A549 (cell line): ENCODE measurements around the gene PACS2. TPM values are rescaled to one million over a fixed set of nuclear protein-coding genes. Genes with fewer than 3 reads are reported as not detected.
A peak's percentile ranks its signal among the peaks of the same experiment; 100 is the strongest.
"Not testable (repeated sequence)": the region's sequence is repeated elsewhere in the genome, so short reads cannot be mapped to it uniquely, and the experiment has no call there.

Experiments
- ATAC-seq, 2 experiments: fragments of 200-7000 bp in 1 of 2; fragments of >200 bp in 1 of 2; cut with Nextera tagmentation in 1 of 2; cut with Tn5 transposase in 1 of 2; 3 replicates each; pipeline versions ENCODE4 v1.8.0 to v1.9.1; 2018 to 2020; ENCODE audit warnings: mild to moderate bottlenecking in 1 of 2, moderate library complexity in 1 of 2
- CTCF ChIA-PET: fragments of 300-600 bp; sonication (Branson Sonifier 250); formaldehyde crosslinking; extraction: SDS; loops from one replicate; lab custom pipeline; 2021; ENCODE audit warnings: antibody characterized with exemption, inconsistent platforms; lab: Yijun Ruan, JAX
- POLR2A ChIA-PET: fragments of 350-600 bp; formaldehyde crosslinking; extraction: SDS; loops from one replicate; lab custom pipeline; 2021; ENCODE audit warnings: antibody characterized with exemption, inconsistent platforms; lab: Yijun Ruan, JAX
- DNase-seq, 2 experiments: peaks; one replicate each; pipeline versions ENCODE4 v3.0.0 to v3.0.0-alpha.2; 2011 to 2016; ENCODE audit warnings: low read depth in 1 of 2, low spot score in 1 of 2
- FAIRE-seq: peaks from 2 replicates; lab custom pipeline; 2011; peaks lifted over from hg19 to GRCh38; lab: Jason Lieb, UNC
- H3K27ac ChIP-seq, 2 experiments: fragments of >200 bp; sonication (Bioruptor Twin); formaldehyde crosslinking; 3 replicates each; pipeline ENCODE4 v1.5.1; 2016 to 2017
- H3K4me1 ChIP-seq: fragments of >200 bp; sonication (Bioruptor Twin); formaldehyde crosslinking; 3 replicates; pipeline ENCODE4 v1.6.1; 2016
- H3K4me2 ChIP-seq: fragments of >200 bp; sonication (Bioruptor Twin); formaldehyde crosslinking; 3 replicates; pipeline ENCODE4 v1.6.1; 2016
- H3K4me3 ChIP-seq: fragments of >200 bp; sonication (Bioruptor Twin); formaldehyde crosslinking; 3 replicates; pipeline ENCODE4 v1.5.1; 2016
- H3K9me3 ChIP-seq: fragments of >200 bp; sonication (Bioruptor Twin); formaldehyde crosslinking; 3 replicates; pipeline ENCODE4 v1.6.1; 2016
- BCL3 ChIP-seq: fragments of >200 bp; sonication (Bioruptor Twin); formaldehyde crosslinking; IDR thresholded peaks from 3 replicates; pipeline ENCODE4 v1.6.1; 2016
- BHLHE40 ChIP-seq: IDR thresholded peaks from 2 replicates; pipeline ENCODE4 v1.6.1; 2012; ENCODE audit warnings: low read depth, low read length, inconsistent platforms
- E2F6 ChIP-seq: IDR thresholded peaks from 2 replicates; pipeline ENCODE4 v1.6.1; 2012; ENCODE audit warnings: low read depth, borderline replicate concordance
- EHF ChIP-seq: fragments of 250-450 bp; sonication (Bioruptor Pico); IDR thresholded peaks from 2 replicates; pipeline ENCODE4 v1.5.0; 2020; ENCODE audit warnings: mild to moderate bottlenecking
- EHMT2 ChIP-seq: fragments of 200-600 bp; sonication (generic); IDR thresholded peaks from 2 replicates; pipeline ENCODE4 v1.6.1; 2016; ENCODE audit warnings: antibody characterized with exemption, low read depth, mild to moderate bottlenecking, moderate library complexity
- FOSL2 ChIP-seq, 2 experiments: fragments of 450-650 bp in 1 of 2; fragments of >200 bp in 1 of 2; sonication (Bioruptor Twin) in 1 of 2; formaldehyde crosslinking; IDR thresholded peaks; 2 replicates each; pipeline versions ENCODE4 v1.5.0 to v1.6.1; 2016 to 2020; ENCODE audit warnings: mild to moderate bottlenecking in 1 of 2, moderate library complexity in 1 of 2
- HEYL ChIP-seq: fragments of 250-450 bp; sonication (Bioruptor Pico); IDR thresholded peaks from 2 replicates; pipeline ENCODE4 v1.8.0; 2021; ENCODE audit warnings: mild to moderate bottlenecking, moderate library complexity
- HOXB5 ChIP-seq: fragments of 250-450 bp; sonication (Bioruptor Pico); IDR thresholded peaks from 2 replicates; pipeline ENCODE4 v1.5.0; 2020; ENCODE audit warnings: mild to moderate bottlenecking, moderate library complexity
- JUN ChIP-seq, 2 experiments: fragments of >200 bp; sonication (Bioruptor Twin); formaldehyde crosslinking; IDR thresholded peaks; 2 replicates in 1 of 2; 3 replicates in 1 of 2; pipeline ENCODE4 v1.6.1; 2016 to 2017
- KDM5A ChIP-seq: fragments of 200-600 bp; sonication (generic); IDR thresholded peaks from 2 replicates; pipeline ENCODE4 v1.6.1; 2016; ENCODE audit warnings: antibody characterized with exemption, mild to moderate bottlenecking
- MAFK ChIP-seq: fragments of 450-650 bp; IDR thresholded peaks from 2 replicates; pipeline ENCODE4 v1.6.1; 2014; ENCODE audit not compliant: partially characterized antibody
- NFE2L2 ChIP-seq: fragments of 150-350 bp; conservative IDR thresholded peaks from 2 replicates; pipeline ENCODE4 v1.6.1; 2014; ENCODE audit warnings: low read length
- NPAS2 ChIP-seq: fragments of 250-450 bp; sonication (Bioruptor Pico); IDR thresholded peaks from 2 replicates; pipeline ENCODE4 v1.8.0; 2022; ENCODE audit warnings: mild to moderate bottlenecking, moderate library complexity, borderline replicate concordance
- PHF8 ChIP-seq: fragments of 200-600 bp; sonication (generic); IDR thresholded peaks from 2 replicates; pipeline ENCODE4 v1.6.1; 2016; ENCODE audit warnings: low read depth, mild to moderate bottlenecking, antibody characterized with exemption, moderate library complexity, borderline replicate concordance
- SREBF2 ChIP-seq: fragments of 450-650 bp; IDR thresholded peaks from 2 replicates; pipeline ENCODE4 v1.6.1; 2014; ENCODE audit warnings: mild to moderate bottlenecking, moderate library complexity
- USF2 ChIP-seq: fragments of 450-650 bp; IDR thresholded peaks from 2 replicates; pipeline ENCODE4 v1.6.1; 2014; ENCODE audit warnings: antibody characterized with exemption
- ZFP36 ChIP-seq: fragments of 450-650 bp; IDR thresholded peaks from 2 replicates; pipeline ENCODE4 v1.6.1; 2014; ENCODE audit warnings: borderline replicate concordance; ENCODE audit not compliant: partially characterized antibody
- WGBS: methylation state at CpG from one replicate; pipeline ENCODE4 v1.1.6; 2017; ENCODE audit errors: missing lambda C conversion rate; 5-methylcytosine and 5-hydroxymethylcytosine counted together
- polyA plus RNA-seq, 4 experiments: library from polyadenylated mRNA; depleted of rRNA in 3 of 4; stranded (reverse); fragments of >200 nt; fragmentation: RNase III in 1 of 4; extraction: RNeasy Plus Mini Kit Qiagen cat#74134 plus additional on column Dnase treatment in 1 of 4; gene quantifications; 2 replicates in 3 of 4; 3 replicates in 1 of 4; pipeline ENCODE4 v1.2.3, GENCODE V29; 2011 to 2017
- TF ChIP-seq, protein P1 (sequence below): fragments of 150-350 bp; IDR thresholded peaks from 2 replicates; pipeline ENCODE4 v1.6.1; 2014; ENCODE audit warnings: low read depth, mild to moderate bottlenecking, low read length

PACS2 gene
- polyA plus RNA-seq, 2 of the 4 experiments (the other 2 are of a cell fraction), result 11.9 to 24.5 TPM

- Histone ChIP-seq H3K4me1 (0 out of 3 replicates have a peak, but pooled peaks cover 3% of the 10 kb centered on the region), H3K4me2 (peak overlapping the region; percentile 80), H3K9me3 (no peaks in the 10 kb centered on the region), H3K4me3 (peak overlapping the region; percentile 99), H3K27ac (peak overlapping the region; percentile 96 to 98)
- ATAC-seq (peak; percentile 88 to 91), DNase-seq (peak; percentile 88 to 97), FAIRE-seq (no peak)
- ChIA-PET POLR2A (interaction anchor here (0.6 to 1.8 kb wide), 23 partner anchors 8 to 621 kb away, joined by 3 to 38 read pairs (median 4); partner anchors contain the start of genes BTBD6, NUDT14 and PACS2), CTCF (interaction anchor here (1.0 to 1.3 kb wide), 3 partner anchors 9 to 106 kb away, joined by 3 to 6 read pairs (median 3); no protein-coding TSS in a partner anchor)
- WGBS, result 9% methylated on average over 26 of the region's 65 CpGs
- TF ChIP-seq PHF8, result peak; percentile 82; the same call in 1 of the 2 replicates
- no peak for TF ChIP-seq FOSL2 (IDR thresholded peaks at IDR 0.05)
- peak; percentile 25; the same call in 1 of the 2 replicates for TF ChIP-seq FOSL2 (CRISPR knock-in tag; IDR thresholded peaks at IDR 0.05)
- TF ChIP-seq EHF (CRISPR knock-in tag), result no peak
- no peak for TF ChIP-seq NPAS2
- TF ChIP-seq JUN (IDR thresholded peaks at IDR 0.05), result peak in 1 of 2 experiments; percentile 62; a peak in 1 of 5 replicates
- TF ChIP-seq USF2, result no peak
- TF ChIP-seq BCL3, result 0 out of 3 replicates have a peak, but pooled peaks have one; percentile 15
Measured at GRCh38 chr14:105301103-105301914, 13.2 kb upstream of the PACS2 start.

DNA sequence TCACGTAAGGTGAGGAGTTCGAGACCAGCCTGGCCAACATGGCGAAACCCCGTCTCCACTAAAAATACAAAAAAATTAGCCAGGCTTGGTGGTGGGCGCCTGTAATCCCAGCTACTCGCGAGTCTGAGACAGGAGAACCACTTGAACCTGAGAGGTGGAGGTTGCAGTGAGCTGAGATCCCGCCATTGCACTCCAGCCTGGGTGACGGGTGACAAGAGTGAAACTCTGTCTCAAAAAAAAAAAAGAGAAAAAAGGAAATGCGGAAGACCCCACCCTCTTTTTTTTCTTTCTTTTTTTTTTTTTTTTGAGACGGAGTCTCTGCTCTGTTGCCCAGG, 12.7 kb upstream of the PACS2 start:
- ATAC-seq, H3K9me3 ChIP-seq, FAIRE-seq, H3K4me1 ChIP-seq, DNase-seq: not testable (repeated sequence)
- ChIA-PET CTCF (interaction anchor here (0.7 to 1.2 kb wide), 2 partner anchors 8 to 15 kb away, joined by 4 to 6 read pairs; no protein-coding TSS in a partner anchor), POLR2A (interaction anchor here (1.0 to 1.5 kb wide), 4 partner anchors 8 to 215 kb away, joined by 3 to 38 read pairs (median 4); partner anchors contain the start of gene PACS2)
- WGBS, result 85% methylated on average over 11 of the region's 11 CpGs
- H3K27ac ChIP-seq, result peak overlapping the region in 1 of 2 experiments; percentile 98; a peak in 4 of 6 replicates
- peak overlapping the region; percentile 99 for H3K4me3 ChIP-seq
- peak overlapping the region; percentile 80 for H3K4me2 ChIP-seq

GRCh38 chr14:105303949-105304348, 10.6 kb upstream of the PACS2 start:
- Histone ChIP-seq H3K4me3 (no peak overlapping the region), H3K9me3 (no peaks in the 10 kb centered on the region), H3K27ac (no peak overlapping the region), H3K4me2 (no peak overlapping the region), H3K4me1 (0 out of 3 replicates have a peak, but pooled peaks cover 3% of the 10 kb centered on the region)
- DNase-seq, result no peak
- POLR2A ChIA-PET, result no interaction called here
- CTCF ChIA-PET, result interaction anchor here (0.7 to 1.0 kb wide), 2 partner anchors 10 to 17 kb away, joined by 3 to 4 read pairs; no protein-coding TSS in a partner anchor
- FAIRE-seq, result no peak
- TF ChIP-seq KDM5A, result no peak
- TF ChIP-seq HOXB5 (CRISPR knock-in tag), result no peak
- no peak for TF ChIP-seq MAFK
- TF ChIP-seq, protein P1, sequence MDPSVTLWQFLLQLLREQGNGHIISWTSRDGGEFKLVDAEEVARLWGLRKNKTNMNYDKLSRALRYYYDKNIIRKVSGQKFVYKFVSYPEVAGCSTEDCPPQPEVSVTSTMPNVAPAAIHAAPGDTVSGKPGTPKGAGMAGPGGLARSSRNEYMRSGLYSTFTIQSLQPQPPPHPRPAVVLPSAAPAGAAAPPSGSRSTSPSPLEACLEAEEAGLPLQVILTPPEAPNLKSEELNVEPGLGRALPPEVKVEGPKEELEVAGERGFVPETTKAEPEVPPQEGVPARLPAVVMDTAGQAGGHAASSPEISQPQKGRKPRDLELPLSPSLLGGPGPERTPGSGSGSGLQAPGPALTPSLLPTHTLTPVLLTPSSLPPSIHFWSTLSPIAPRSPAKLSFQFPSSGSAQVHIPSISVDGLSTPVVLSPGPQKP, result no peak
- no peak for TF ChIP-seq SREBF2
- TF ChIP-seq NFE2L2, result no peak
- TF ChIP-seq ZFP36, result no peak
- no peak for TF ChIP-seq BHLHE40
- no peak for TF ChIP-seq HEYL (CRISPR knock-in tag)
- TF ChIP-seq E2F6, result no peak
- no peak for TF ChIP-seq EHMT2
- WGBS, result 58% methylated on average over 6 of the region's 6 CpGs
- no peak for ATAC-seq
